Kidney (tissue), 14 donors: Measurements from ENCODE around the gene ING2. TPM values are rescaled to one million over a fixed set of nuclear protein-coding genes. Genes with fewer than 3 reads are reported as not detected.
A peak's percentile ranks its signal among the peaks of the same experiment; 100 is the strongest.

Experiments used
- DNase-seq, 5 donors: peaks; one replicate each; pipeline ENCODE4 v3.0.0-alpha.2; 2013 to 2020
- FAIRE-seq: peaks from 2 replicates; lab custom pipeline; 2012; peaks lifted over from hg19 to GRCh38; lab: Jason Lieb, UNC
- H3K27ac ChIP-seq, 2 donors: one replicate each; pipeline ENCODE4 v1.7.0; 2013; ENCODE audit warnings: low read depth in 2 of 2, low read length in 2 of 2, inconsistent platforms in 1 of 2
- H3K27me3 ChIP-seq: one replicate; pipeline ENCODE4 v1.7.1; 2013; ENCODE audit warnings: low read length, inconsistent platforms; ENCODE audit not compliant: control insufficient read depth, insufficient read depth
- H3K36me3 ChIP-seq, 3 donors: one replicate each; pipeline versions ENCODE4 v1.7.0 to v1.7.1; 2013; ENCODE audit warnings: low read length in 3 of 3, control low read depth in 1 of 3, inconsistent platforms in 1 of 3; ENCODE audit not compliant: insufficient read depth in 3 of 3, control insufficient read depth in 2 of 3
- H3K4me1 ChIP-seq, 3 donors: one replicate each; pipeline versions ENCODE4 v1.7.0 to v1.7.1; 2013; ENCODE audit warnings: low read length in 3 of 3, inconsistent platforms in 1 of 3, low read depth in 1 of 3; ENCODE audit not compliant: control insufficient read depth in 2 of 3, insufficient read depth in 2 of 3
- H3K4me3 ChIP-seq, 3 donors: one replicate each; pipeline versions ENCODE4 v1.7.0 to v1.8.1; 2013; ENCODE audit warnings: low read length in 3 of 3, control low read depth in 1 of 3, inconsistent platforms in 1 of 3
- H3K9ac ChIP-seq, 3 donors: one replicate each; pipeline versions ENCODE4 v1.7.0 to v1.7.1; 2013; ENCODE audit warnings: low read length in 3 of 3, control low read depth in 1 of 3, inconsistent platforms in 1 of 3
- H3K9me3 ChIP-seq, 3 donors: one replicate each; pipeline versions ENCODE4 v1.7.0 to v1.7.1; 2013; ENCODE audit warnings: low read length in 3 of 3, control low read depth in 1 of 3, inconsistent platforms in 1 of 3; ENCODE audit not compliant: control insufficient read depth in 2 of 3, insufficient read depth in 1 of 3
- CTCF ChIP-seq: IDR thresholded peaks from 3 replicates; pipeline ENCODE4 v1.5.1; 2012; ENCODE audit warnings: mild to moderate bottlenecking, moderate library complexity, borderline replicate concordance; ENCODE audit not compliant: insufficient read depth; ENCODE audit errors: extremely low read depth
- intact Hi-C: fragments of 100-400 bp; cut with DNase I; formaldehyde crosslinking; loops from one replicate; pipeline ENCODE4 v1.11.1; 2022
- polyA plus RNA-seq: library from polyadenylated mRNA; stranded (reverse); fragments of 350-450 nt; fragmentation: Illumina TruSeq; extraction: RNeasy Lipid Tissue Mini Kit (QIAGEN cat#74804); gene quantifications from one replicate; pipeline ENCODE4 v1.2.3, GENCODE V29; 2014; ENCODE audit warnings: low read depth, low replicate concordance; ENCODE audit not compliant: insufficient read depth
- total RNA-seq: library from RNA; stranded (reverse); fragmentation: NEBNext Ultra II Directional; extraction: Animal tissue kit (Norgen Biotek cat#: 25700); gene quantifications from one replicate; pipeline ENCODE4 v1.2.1, GENCODE V29; 2021
- donor health status: control.
- donor health status: control.
- donor health status: control.
- donor health status: control.
- donor health status: control.
- donor health status: DM: yes; HTN: yes; CAD: no.
- donor health status: Normal renal cell carcinoma (clear cell type).

ING2 gene
- total and polyA plus RNA-seq, 2 donors from 2014 or later, result 7.8 to 17.3 TPM

- Histone ChIP-seq H3K27me3 (no peaks in the 10 kb centered on the region), H3K9ac (no peak overlapping the region), H3K36me3 (no peaks in the 10 kb centered on the region), H3K4me1 (no peaks in the 10 kb centered on the region), H3K27ac (no peak overlapping the region), H3K9me3 (no peaks in the 10 kb centered on the region), H3K4me3 (no peak overlapping the region)
- FAIRE-seq, result no peak
- peak in 3 of 5 donors; percentile 19 to 45 (median 40) for DNase-seq
- intact Hi-C loops, result no loop called here
- TF ChIP-seq CTCF, result no peak
Observed at GRCh38 chr4:183540410-183541009, 35.7 kb downstream of the ING2 start.

GRCh38 chr4:183541010-183541751 is 36.3 kb downstream of the ING2 start:
- no peaks in the 10 kb centered on the region for H3K36me3 ChIP-seq
- no peaks in the 10 kb centered on the region for H3K9me3 ChIP-seq
- FAIRE-seq (no peak), DNase-seq (peak in 4 of 5 donors; percentile 54 to 76 (median 58))
- intact Hi-C loops, result no loop called here
- no peaks in the 10 kb centered on the region for H3K27me3 ChIP-seq
- no peak for TF ChIP-seq CTCF
- no peak overlapping the region for H3K27ac ChIP-seq
- H3K4me3 ChIP-seq, result no peak overlapping the region
- no peaks in the 10 kb centered on the region for H3K4me1 ChIP-seq
- no peak overlapping the region for H3K9ac ChIP-seq

- intact Hi-C loops, result no loop called here
- Histone ChIP-seq H3K36me3 (no peaks in the 10 kb centered on the region), H3K4me3 (no peak overlapping the region), H3K4me1 (no peaks in the 10 kb centered on the region), H3K9ac (no peak overlapping the region), H3K9me3 (no peaks in the 10 kb centered on the region), H3K27me3 (no peaks in the 10 kb centered on the region), H3K27ac (no peak overlapping the region)
- no peak for TF ChIP-seq CTCF
- DNase-seq (peak in 3 of 5 donors; percentile 23 to 56 (median 39)), FAIRE-seq (no peak)
Observed at GRCh38 chr4:183541752-183542040, 36.8 kb downstream of the ING2 start.
